ENCODE data around the gene JMJD1C.
A peak's percentile ranks its signal among the peaks of the same experiment; 100 is the strongest.
"Not testable (repeated sequence)": the region's sequence is repeated elsewhere in the genome, so short reads cannot be mapped to it uniquely, and the experiment has no call there.

Gene JMJD1C

GRCh38 chr10:63169624-63170023 is 296.2 kb downstream of the JMJD1C start:
- DNase-seq (ENCODE audit: low read depth): no peak

DNA sequence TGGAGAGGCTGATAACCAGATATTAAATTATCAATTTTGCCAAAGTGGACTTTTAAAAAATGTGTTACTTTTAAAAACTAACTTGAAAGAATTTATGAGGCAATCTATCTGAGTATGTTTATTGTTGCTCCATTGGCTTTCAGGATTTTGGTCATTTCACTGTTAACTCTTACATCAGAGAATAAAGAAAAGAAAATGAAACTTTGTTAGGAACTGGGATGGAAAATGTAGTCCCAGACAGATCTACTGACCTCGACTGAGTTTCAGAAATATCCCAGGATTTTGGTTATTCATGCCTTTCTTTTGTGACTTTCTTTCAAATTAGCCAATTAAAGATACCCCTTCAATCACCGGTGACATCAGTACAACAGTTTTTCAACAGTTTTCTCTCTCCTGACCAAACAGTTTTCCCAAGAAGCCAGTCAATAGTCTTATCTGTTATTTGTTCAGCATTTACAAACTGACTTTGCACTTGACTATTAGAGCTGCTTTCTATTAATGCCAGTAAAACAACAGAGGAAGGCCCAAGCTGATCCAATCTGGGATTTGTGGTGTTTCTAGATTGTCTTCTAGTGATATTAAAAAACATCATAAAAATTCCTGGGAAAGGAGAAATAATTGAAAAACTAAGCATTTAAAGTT is 296.8 kb downstream of the JMJD1C start:
- DNase-seq (ENCODE audit: low read depth): no peak

- no peak for DNase-seq (ENCODE audit: low read depth)
Observed at GRCh38 chr10:63166742-63167258, 299.0 kb downstream of the JMJD1C start.

DNA sequence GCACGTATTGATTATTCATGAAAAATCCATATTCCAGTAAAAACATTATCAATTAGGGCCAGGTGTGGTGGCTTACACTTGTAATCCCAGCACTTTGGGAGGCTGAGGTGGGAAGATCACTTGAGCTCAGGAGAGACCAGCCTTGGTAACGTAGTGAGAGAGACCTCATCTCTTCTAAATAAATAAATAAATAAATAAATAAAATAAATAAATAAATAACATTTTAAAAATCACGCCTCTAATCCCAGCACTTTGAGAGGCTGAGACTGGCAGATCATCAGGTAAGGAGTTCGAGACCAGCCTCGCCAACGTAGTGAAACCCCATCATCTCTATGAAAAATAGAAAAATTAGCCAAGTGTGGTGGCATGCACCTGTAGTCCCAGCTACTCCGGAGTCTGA is 300.5 kb downstream of the JMJD1C start:
- DNase-seq (ENCODE audit: low read depth): no peak

GRCh38 chr10:63164166-63164623 is 301.6 kb downstream of the JMJD1C start:
- DNase-seq (ENCODE audit: low read depth): no peak

DNA sequence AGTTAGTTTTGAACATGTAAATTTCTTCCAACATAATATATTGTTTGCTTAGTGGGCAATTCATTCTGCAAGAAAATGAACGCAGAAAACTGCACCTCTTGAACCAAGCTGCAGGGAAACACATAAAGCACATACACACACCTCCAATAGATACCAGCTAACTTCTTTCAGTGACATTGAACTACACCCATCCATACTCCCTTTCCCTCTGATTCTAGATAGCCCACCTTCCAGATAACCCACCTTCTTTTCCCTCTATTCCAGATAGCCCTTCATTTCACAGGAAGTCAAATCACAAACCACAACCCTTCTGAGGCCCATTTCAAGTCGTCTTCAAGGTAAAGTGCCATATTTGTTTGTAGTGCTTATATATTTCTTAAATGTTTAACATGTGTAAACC is 304.2 kb downstream of the JMJD1C start:
- no peak for DNase-seq (ENCODE audit: low read depth)

DNA sequence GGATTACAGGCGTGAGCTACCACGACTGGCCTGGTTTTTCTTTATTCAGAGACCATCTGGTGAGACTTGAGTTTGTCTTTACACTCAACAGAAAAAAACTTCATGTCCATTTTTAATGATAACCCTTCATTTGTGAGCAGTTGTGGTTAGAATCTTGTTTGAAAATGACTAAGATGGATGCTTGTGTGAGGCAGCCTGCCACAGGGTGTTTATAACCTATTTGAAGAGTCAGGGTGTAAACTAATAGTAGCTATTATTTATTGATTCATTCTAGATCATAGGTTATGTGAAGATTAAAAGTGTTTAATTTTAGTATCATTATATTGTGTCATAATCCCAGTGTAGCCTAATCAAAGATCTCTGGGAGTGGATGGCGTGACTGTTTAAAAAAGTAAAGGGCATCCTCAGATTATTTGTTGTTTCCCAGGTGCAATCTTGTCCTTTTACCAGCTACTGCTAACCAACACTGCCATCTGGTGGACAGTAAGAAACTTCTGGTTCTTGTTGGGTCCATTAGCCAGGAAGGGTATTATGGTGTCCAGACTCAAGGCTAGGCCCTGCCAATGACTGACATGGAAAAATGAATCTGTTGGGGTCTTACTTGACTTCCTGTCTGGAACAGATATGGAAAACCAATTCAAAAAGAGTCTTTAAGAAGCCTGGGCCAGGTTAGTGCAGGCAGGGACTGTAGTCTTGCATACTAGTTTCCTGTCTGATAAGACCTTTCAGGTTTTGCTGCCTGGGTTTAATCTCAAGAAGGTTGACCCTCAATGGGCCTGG is 307.7 kb downstream of the JMJD1C start:
- no peak for DNase-seq (ENCODE audit: low read depth)

- no peak for DNase-seq (ENCODE audit: low read depth)
Observed at GRCh38 chr10:63156236-63156635, 309.5 kb downstream of the JMJD1C start.

- no peak for DNase-seq (ENCODE audit: low read depth)
Observed at GRCh38 chr10:63155388-63156020, 310.3 kb downstream of the JMJD1C start.

GRCh38 chr10:63154546-63155387 is 311.0 kb downstream of the JMJD1C start:
- no peak for DNase-seq (ENCODE audit: low read depth)

DNA sequence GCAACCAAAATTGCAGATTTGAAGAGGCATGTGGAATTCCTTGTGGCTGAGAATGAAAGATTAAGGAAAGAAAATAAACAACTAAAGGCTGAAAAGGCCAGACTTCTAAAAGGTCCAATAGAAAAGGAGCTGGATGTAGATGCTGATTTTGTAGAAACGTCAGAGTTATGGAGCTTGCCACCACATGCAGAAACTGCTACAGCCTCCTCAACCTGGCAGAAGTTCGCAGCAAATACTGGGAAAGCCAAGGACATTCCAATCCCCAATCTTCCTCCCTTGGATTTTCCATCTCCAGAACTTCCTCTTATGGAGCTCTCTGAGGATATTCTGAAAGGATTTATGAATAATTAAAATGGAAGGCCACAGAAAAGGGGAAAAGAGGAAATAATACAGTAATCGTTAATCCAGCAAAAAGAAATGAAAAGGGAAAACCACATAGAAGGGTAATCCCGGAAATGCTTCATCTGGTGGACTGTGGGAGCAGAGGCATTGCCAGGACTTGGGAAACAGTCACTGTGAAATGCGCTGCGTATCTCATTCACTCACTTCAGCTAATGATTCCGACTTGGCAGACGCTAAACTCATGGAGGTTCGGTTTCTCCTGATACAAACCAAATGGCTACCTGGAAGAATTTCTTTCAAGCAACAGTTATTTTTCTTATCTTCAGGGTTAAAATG is 311.8 kb downstream of the JMJD1C start:
- DNase-seq (ENCODE audit: low read depth): not testable (repeated sequence)

DNA sequence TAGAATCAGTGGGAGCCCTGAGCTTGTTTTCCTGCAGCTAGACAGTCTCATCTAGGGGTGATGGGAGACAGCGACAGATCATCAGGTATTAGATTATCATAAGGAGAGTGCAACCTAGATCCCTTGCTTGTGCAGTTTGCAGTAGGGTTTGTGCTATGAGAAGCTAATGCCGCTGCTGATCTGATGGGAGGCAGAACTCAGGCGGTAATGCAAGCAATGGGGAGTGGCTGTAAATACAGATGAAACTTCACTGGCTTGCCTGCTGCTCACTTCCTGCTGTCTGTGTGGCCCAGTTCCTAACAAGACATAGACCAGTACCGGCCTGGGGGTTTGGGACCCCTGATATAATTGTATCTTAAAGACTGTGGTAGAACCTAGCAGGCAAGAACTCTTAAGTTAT is 315.0 kb downstream of the JMJD1C start:
- DNase-seq (ENCODE audit: low read depth): no peak

GRCh38 chr10:63146503-63146902 is 319.3 kb downstream of the JMJD1C start:
- no peak for DNase-seq (ENCODE audit: low read depth)

- no peak for DNase-seq (ENCODE audit: low read depth)
Observed at GRCh38 chr10:63145782-63146181, 320.0 kb downstream of the JMJD1C start.

- DNase-seq (ENCODE audit: low read depth): no peak
Observed at GRCh38 chr10:63143987-63144386, 321.8 kb downstream of the JMJD1C start.

DNA sequence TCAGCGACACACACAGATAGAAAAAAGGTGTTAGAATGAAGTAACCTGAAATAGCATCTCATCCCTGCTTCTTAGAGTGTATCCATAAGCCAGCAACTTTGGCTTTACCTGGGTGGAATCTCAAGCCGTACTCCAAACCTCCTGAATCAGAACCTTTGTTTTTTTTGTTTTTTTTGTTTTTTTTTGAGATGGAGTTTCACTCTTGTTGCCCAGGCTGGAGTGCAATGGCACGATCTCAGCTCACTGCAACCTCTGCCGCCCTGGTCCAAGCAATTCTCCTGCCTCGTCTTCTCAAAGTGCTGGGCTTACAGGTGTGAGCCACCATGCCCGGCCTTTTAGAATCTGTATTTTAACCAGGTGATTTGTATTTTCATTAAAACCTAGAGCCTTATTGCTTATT is 323.6 kb downstream of the JMJD1C start:
- DNase-seq (ENCODE audit: low read depth): no peak

GRCh38 chr10:63140077-63140476 is 325.7 kb downstream of the JMJD1C start:
- DNase-seq (ENCODE audit: low read depth): no peak

DNA sequence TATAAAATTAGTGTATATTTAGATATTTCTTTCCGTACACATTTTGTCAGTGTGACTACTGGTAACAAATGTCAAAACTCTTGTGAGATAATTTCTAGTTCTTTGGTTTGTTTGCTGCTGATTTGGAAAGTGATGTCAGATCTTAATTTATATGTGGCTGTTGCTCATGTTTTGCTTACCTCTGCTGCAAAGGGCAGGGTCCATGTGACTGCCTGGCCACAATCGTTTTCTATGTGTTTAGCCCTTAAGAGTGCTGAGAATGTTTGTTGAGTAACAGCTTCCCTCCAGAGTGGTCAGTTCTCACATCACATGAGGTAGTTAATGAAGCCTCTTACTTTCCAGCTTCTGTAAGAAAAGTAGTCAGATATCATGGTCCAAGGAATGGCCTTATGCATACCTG is 328.5 kb downstream of the JMJD1C start:
- DNase-seq (ENCODE audit: low read depth): no peak

DNA sequence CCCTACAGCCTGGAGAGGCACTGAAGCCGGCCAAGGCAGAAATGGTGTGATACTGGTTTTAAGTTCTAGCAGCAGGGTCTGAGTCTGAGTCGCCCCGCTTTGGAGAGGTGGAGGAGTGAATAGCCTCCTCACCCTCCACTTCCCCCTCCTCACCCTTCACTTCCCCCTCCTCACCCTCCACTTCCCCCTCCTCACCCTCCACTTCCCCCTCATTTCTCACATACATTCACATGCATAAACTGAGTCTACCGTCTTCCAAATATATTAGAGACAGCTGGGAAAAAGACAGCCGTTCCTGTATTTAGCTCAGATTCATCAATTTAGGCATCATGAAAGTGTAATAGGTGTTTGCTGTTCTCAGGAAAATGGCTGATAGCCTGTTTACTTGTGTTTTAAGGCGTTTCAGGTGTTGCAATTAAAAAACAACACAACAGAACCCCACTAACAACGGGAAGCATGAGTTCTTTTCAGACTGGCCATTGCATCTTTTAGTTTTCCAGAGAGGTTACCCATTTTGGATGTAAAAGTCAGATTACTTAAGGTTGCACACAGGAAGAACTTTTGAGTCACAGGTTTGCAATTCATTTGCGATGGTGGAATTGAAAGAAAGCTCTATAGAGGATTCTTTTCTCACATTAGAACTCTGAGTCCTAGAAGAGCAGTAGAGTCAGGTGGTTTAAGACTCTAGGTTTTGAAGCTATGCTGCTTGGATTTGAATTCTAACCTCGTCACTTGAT is 331.8 kb downstream of the JMJD1C start:
- no peak for DNase-seq (ENCODE audit: low read depth)

DNA sequence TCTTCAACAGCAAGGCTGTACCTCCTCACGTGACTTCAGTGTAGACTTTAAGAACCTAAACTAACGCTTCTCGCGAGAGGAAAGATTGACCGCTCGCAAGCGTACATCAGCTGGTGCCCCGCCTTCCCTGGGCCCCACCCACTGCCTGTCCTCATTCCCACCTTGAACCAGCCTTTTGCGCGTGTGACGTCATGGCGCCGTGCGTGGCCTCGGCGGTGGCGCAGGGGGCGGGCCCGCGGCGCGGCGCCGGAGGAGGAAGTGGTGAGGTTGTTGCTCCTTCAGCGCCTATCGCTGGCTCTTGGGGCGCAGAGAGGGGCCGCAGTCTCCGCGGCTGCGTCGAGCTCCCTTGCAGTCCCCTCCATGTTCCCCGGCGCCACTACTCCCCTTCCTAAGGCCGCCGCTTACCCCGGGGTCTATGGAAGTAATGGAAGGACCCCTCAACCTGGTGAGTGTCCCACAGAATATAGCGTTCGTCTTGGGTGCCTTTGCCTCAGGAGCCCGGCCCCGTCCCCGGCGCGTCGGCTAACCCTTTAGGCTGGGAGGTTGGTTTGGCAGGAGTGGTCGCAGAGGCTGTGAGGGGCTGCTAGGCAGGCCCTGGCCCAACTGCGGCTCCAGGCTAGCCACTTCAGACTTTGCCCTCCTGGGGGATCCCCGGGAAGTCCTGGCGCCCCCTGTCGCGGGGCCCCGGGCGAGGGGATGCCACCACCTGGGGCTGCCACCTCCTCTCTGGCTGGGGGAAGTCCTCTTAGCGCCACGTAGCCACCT is 332.5 kb downstream of the JMJD1C start, which contains the start of gene NRBF2:
Gene NRBF2 (plus strand): TSS at position 273 of the 765 bp plus-strand sequence. CDS start 143 bp downstream, at position 416.
- DNase-seq (ENCODE audit: low read depth): peak; percentile 95
